Parathyroid adenoma (tissue), 2 donors: Measurements from ENCODE around the gene CA5A.
"Not testable (repeated sequence)": the region's sequence is repeated elsewhere in the genome, so short reads cannot be mapped to it uniquely, and the experiment has no call there.

Experiments
- H2AFZ ChIP-seq: fragments of 300-600 bp; sonication (generic); one replicate; pipeline ENCODE4 v1.7.0; 2017; ENCODE audit warnings: antibody characterized with exemption, mild to moderate bottlenecking
- H3K27ac ChIP-seq: fragments of 300-600 bp; sonication (generic); one replicate; pipeline ENCODE4 v1.7.0; 2017
- H3K27me3 ChIP-seq: fragments of 300-600 bp; sonication (generic); one replicate; pipeline ENCODE4 v1.7.0; 2017; ENCODE audit warnings: low read length; ENCODE audit not compliant: control insufficient read depth, insufficient read depth
- H3K36me3 ChIP-seq: fragments of 300-600 bp; sonication (generic); one replicate; pipeline ENCODE4 v1.7.0; 2017; ENCODE audit warnings: low read length; ENCODE audit not compliant: control insufficient read depth, insufficient read depth
- H3K4me1 ChIP-seq: fragments of 300-600 bp; sonication (generic); one replicate; pipeline ENCODE4 v1.7.0; 2017; ENCODE audit warnings: control low read depth
- H3K4me2 ChIP-seq: fragments of 300-600 bp; sonication (generic); one replicate; pipeline ENCODE4 v1.7.0; 2017; ENCODE audit warnings: low read length
- H3K4me3 ChIP-seq: fragments of 300-600 bp; sonication (generic); one replicate; pipeline ENCODE4 v1.7.0; 2017; ENCODE audit warnings: low read depth, low read length
- H3K79me2 ChIP-seq: fragments of 300-600 bp; sonication (generic); one replicate; pipeline ENCODE4 v1.7.0; 2017; ENCODE audit warnings: control low read depth
- H3K9ac ChIP-seq: fragments of 300-600 bp; sonication (generic); one replicate; pipeline ENCODE4 v1.7.0; 2017; ENCODE audit warnings: mild to moderate bottlenecking
- H3K9me3 ChIP-seq: fragments of 300-600 bp; sonication (generic); one replicate; pipeline ENCODE4 v1.7.0; 2017; ENCODE audit warnings: low read length; ENCODE audit not compliant: control insufficient read depth
- TF ChIP-seq, protein P1 (sequence below): fragments of 300-600 bp; sonication (generic); IDR thresholded peaks from one replicate; pipeline ENCODE4 v1.7.0; 2017; ENCODE audit warnings: antibody characterized with exemption, mild to moderate bottlenecking
- donor health status: primary hyperparathyroidism.

CA5A gene

GRCh38 chr16:87882436-87883019 lies 53.8 kb downstream of the CA5A start:
- Histone ChIP-seq H3K36me3 (no peaks in the 10 kb centered on the region), H3K9me3 (no peaks in the 10 kb centered on the region), H3K9ac (no peak overlapping the region), H3K4me3 (no peak overlapping the region), H2AFZ (no peak overlapping the region), H3K4me2 (no peak overlapping the region), H3K27ac (no peak overlapping the region), H3K79me2 (no peaks in the 10 kb centered on the region), H3K4me1 (no peaks in the 10 kb centered on the region), H3K27me3 (no peaks in the 10 kb centered on the region)
- TF ChIP-seq, protein P1, sequence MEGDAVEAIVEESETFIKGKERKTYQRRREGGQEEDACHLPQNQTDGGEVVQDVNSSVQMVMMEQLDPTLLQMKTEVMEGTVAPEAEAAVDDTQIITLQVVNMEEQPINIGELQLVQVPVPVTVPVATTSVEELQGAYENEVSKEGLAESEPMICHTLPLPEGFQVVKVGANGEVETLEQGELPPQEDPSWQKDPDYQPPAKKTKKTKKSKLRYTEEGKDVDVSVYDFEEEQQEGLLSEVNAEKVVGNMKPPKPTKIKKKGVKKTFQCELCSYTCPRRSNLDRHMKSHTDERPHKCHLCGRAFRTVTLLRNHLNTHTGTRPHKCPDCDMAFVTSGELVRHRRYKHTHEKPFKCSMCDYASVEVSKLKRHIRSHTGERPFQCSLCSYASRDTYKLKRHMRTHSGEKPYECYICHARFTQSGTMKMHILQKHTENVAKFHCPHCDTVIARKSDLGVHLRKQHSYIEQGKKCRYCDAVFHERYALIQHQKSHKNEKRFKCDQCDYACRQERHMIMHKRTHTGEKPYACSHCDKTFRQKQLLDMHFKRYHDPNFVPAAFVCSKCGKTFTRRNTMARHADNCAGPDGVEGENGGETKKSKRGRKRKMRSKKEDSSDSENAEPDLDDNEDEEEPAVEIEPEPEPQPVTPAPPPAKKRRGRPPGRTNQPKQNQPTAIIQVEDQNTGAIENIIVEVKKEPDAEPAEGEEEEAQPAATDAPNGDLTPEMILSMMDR = no peak

DNA sequence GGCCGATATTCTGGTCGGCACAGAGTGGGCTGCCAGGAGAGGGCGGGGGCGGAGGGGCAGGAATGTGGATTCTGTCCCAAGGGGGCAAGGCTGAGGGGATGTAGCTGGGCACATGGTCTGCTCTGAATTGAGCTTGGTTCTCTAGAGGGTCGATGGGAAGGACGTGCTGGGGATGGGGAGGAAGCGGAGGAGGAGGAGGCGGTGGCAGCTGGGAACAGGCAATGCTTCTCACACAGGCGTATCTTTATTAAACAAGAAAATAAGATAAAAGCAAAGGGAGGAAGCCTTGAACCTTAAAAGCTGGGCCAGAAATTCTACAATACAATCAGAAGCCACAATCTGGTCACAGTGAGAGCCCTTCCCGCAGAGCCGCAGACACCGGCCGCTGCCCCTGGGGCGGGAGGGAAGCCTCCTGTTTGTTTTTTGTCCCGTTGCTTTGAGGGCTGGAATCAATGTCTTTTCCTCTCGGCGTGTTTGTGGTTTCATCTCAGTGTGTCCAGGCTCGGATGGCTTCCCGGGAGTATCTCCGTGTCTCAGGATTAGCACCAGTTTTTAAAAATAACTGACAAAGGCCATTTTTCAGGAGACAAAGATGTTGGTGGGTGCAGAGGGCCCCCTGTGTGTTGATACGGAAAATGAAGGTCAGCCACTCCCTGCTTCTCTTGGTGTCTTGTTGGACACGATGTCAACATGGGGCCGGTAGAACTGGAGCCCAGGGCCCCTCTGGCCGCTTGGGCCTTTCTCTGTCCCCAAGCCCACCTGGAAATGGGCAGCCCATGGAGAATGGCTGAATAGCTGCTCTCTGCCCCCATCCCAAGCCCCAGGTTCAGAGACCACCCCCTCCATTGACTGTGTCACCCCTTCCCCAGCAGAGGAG lies 54.8 kb downstream of the CA5A start:
- no peaks in the 10 kb centered on the region for H3K4me1 ChIP-seq
- no peaks in the 10 kb centered on the region for H3K27me3 ChIP-seq
- H3K4me2 ChIP-seq = no peak overlapping the region
- H3K79me2 ChIP-seq = no peaks in the 10 kb centered on the region
- H3K9me3 ChIP-seq = no peaks in the 10 kb centered on the region
- no peak overlapping the region for H3K9ac ChIP-seq
- no peak overlapping the region for H3K27ac ChIP-seq
- no peaks in the 10 kb centered on the region for H3K36me3 ChIP-seq
- TF ChIP-seq, protein P1 = no peak
- no peak overlapping the region for H3K4me3 ChIP-seq
- no peak overlapping the region for H2AFZ ChIP-seq

DNA sequence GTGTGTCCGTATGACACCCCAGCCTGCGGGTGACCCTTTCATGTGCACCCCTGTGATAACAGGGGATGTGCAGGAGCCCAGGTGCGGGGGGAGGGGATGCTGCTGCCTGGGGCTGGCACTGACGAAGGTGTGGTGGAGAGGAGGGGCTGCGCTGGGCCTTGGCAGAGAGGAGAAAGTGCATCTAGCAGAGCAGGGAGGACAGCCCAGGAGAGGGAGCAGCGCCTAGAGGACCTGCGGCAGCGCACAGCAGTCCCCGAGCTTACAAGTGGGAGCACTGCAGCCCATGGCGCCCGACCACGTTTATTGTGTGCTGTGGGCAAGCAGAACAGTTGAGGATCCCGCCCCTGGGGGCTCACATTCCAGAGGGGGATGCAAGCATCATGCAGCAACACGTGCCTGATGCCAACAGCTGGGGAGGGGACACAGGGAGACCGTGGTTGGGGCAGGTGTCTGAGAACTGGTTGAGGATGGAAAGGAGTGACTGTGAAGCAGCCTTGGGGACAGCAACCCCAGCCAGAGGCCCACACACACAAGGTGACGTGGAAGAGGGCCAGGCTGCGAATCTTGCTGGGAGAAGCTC lies 56.1 kb downstream of the CA5A start:
- H3K27ac ChIP-seq = no peak overlapping the region
- no peak overlapping the region for H3K4me2 ChIP-seq
- H3K4me3 ChIP-seq = no peak overlapping the region
- H2AFZ ChIP-seq = no peak overlapping the region
- H3K27me3 ChIP-seq = no peaks in the 10 kb centered on the region
- H3K9ac ChIP-seq = no peak overlapping the region
- TF ChIP-seq, protein P1 = no peak
- H3K79me2 ChIP-seq = no peaks in the 10 kb centered on the region
- H3K4me1 ChIP-seq = no peaks in the 10 kb centered on the region
- no peaks in the 10 kb centered on the region for H3K36me3 ChIP-seq
- no peaks in the 10 kb centered on the region for H3K9me3 ChIP-seq

DNA sequence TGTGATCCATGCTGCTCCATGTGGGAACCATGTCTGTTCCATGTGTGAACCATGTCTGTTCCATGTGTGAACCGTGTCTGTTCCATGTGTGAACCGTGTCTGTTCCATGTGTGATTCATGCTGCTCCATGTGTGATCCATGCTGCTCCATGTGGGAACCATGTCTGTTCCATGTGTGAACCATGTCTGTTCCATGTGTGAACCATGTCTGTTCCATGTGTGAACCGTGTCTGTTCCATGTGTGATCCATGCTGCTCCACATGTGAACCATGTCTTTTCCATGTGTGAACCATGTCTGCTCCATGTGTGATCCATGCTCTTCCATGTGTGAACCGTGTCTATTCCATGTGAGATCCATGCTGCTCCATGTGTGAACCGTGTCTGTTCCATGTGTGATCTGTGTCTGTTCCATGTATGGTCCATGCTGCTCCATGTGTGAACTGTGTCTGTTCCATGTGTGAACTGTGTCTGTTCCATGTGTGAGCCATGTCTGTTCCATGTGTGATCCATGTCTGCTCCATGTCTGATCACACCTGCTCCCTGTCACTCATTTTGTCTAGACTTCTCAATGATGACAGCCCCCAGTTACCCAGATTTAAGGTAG lies 56.8 kb downstream of the CA5A start:
- H3K4me3 ChIP-seq, H3K27me3 ChIP-seq: not testable (repeated sequence)

GRCh38 chr16:87878704-87879103 lies 57.6 kb downstream of the CA5A start:
- no peaks in the 10 kb centered on the region for H3K9me3 ChIP-seq
- H3K4me1 ChIP-seq = no peaks in the 10 kb centered on the region
- H3K27ac ChIP-seq = no peak overlapping the region
- H3K36me3 ChIP-seq = no peaks in the 10 kb centered on the region
- H3K27me3 ChIP-seq = no peaks in the 10 kb centered on the region
- TF ChIP-seq, protein P1 = no peak
- no peak overlapping the region for H3K9ac ChIP-seq
- H3K4me2 ChIP-seq = no peak overlapping the region
- H2AFZ ChIP-seq = no peak overlapping the region
- H3K4me3 ChIP-seq = no peak overlapping the region
- H3K79me2 ChIP-seq = no peaks in the 10 kb centered on the region

More for the DNA sequence above, 56.8 kb downstream of the CA5A start:
- H3K9me3 ChIP-seq, H3K4me2 ChIP-seq, H2AFZ ChIP-seq, H3K9ac ChIP-seq, H3K4me1 ChIP-seq, H3K79me2 ChIP-seq, H3K27ac ChIP-seq, H3K36me3 ChIP-seq: not testable (repeated sequence)
